Smooth muscle cell (in vitro differentiated cells): ENCODE data around the gene ZC3H12C. TPM values are rescaled to one million over a fixed set of nuclear protein-coding genes. Genes with fewer than 3 reads are reported as not detected.
A peak's percentile ranks its signal among the peaks of the same experiment; 100 is the strongest.

Source experiments
- DNase-seq: peaks from one replicate; lab custom pipeline; 2025; ENCODE audit not compliant: unreplicated experiment; lab: John Stamatoyannopoulos, UW
- H2AFZ ChIP-seq: fragments of 200-600 bp; sonication (generic); 2 replicates; pipeline ENCODE4 v1.6.0; 2016; ENCODE audit warnings: antibody characterized with exemption, low read depth, mild to moderate bottlenecking
- H3F3A ChIP-seq: fragments of 200-600 bp; sonication (generic); 2 replicates; pipeline ENCODE4 v1.6.0; 2017; ENCODE audit warnings: antibody characterized with exemption, low read depth
- H3K27ac ChIP-seq: fragments of 200-600 bp; sonication (generic); 2 replicates; pipeline ENCODE4 v1.5.1; 2016; ENCODE audit warnings: low read depth, mild to moderate bottlenecking
- H3K27me3 ChIP-seq: fragments of 200-600 bp; sonication (generic); 2 replicates; pipeline ENCODE4 v1.6.1; 2016; ENCODE audit warnings: low read depth, mild to moderate bottlenecking
- H3K36me3 ChIP-seq: fragments of 200-600 bp; sonication (generic); 2 replicates; pipeline ENCODE4 v1.5.1; 2016; ENCODE audit warnings: low read depth
- H3K4me1 ChIP-seq: fragments of 200-600 bp; sonication (generic); 2 replicates; pipeline ENCODE4 v1.5.1; 2016; ENCODE audit warnings: low read depth
- H3K4me2 ChIP-seq: fragments of 200-600 bp; sonication (generic); 2 replicates; pipeline ENCODE4 v1.6.0; 2016; ENCODE audit warnings: mild to moderate bottlenecking
- H3K4me3 ChIP-seq: fragments of 200-600 bp; sonication (generic); 2 replicates; pipeline ENCODE4 v1.5.1; 2016; ENCODE audit warnings: mild to moderate bottlenecking
- H3K79me2 ChIP-seq: fragments of 200-600 bp; sonication (generic); 2 replicates; pipeline ENCODE4 v1.6.0; 2016; ENCODE audit warnings: low read depth, mild to moderate bottlenecking
- H3K9ac ChIP-seq: fragments of 200-600 bp; sonication (generic); 2 replicates; pipeline ENCODE4 v1.6.0; 2016; ENCODE audit warnings: low read depth
- H3K9me3 ChIP-seq: fragments of 200-600 bp; sonication (generic); replicated peaks from 2 replicates; pipeline ENCODE4 v1.5.1; 2016; ENCODE audit warnings: low read depth
- H4K20me1 ChIP-seq: fragments of 200-600 bp; sonication (generic); 2 replicates; pipeline ENCODE4 v1.6.0; 2016; ENCODE audit warnings: low read depth
- WGBS: methylation state at CpG from one replicate; pipeline ENCODE4 v1.1.7; 2016; ENCODE audit warnings: low lambda C conversion rate; 5-methylcytosine and 5-hydroxymethylcytosine counted together
- polyA plus RNA-seq: library from polyadenylated mRNA; unstranded; fragments of >200 nt; fragmentation: Nextera tagmentation; extraction: Ambion mirVana; gene quantifications from 2 replicates; pipeline ENCODE4 v1.2.1, GENCODE V29; 2016
- total RNA-seq: library from RNA; depleted of rRNA; stranded (reverse); fragments of >200 nt; gene quantifications from 2 replicates; pipeline ENCODE4 v1.2.3, GENCODE V29; 2014
- TF ChIP-seq, protein P1 (sequence below): fragments of 200-600 bp; sonication (generic); IDR thresholded peaks from 2 replicates; pipeline ENCODE4 v1.5.1; 2017; ENCODE audit warnings: borderline replicate concordance, mild to moderate bottlenecking, antibody characterized with exemption; ENCODE audit not compliant: insufficient read depth, poor library complexity, severe bottlenecking

Gene ZC3H12C
- total and polyA plus RNA-seq, 2 experiments from 2014 or later: 1.9 to 10.6 TPM

DNA sequence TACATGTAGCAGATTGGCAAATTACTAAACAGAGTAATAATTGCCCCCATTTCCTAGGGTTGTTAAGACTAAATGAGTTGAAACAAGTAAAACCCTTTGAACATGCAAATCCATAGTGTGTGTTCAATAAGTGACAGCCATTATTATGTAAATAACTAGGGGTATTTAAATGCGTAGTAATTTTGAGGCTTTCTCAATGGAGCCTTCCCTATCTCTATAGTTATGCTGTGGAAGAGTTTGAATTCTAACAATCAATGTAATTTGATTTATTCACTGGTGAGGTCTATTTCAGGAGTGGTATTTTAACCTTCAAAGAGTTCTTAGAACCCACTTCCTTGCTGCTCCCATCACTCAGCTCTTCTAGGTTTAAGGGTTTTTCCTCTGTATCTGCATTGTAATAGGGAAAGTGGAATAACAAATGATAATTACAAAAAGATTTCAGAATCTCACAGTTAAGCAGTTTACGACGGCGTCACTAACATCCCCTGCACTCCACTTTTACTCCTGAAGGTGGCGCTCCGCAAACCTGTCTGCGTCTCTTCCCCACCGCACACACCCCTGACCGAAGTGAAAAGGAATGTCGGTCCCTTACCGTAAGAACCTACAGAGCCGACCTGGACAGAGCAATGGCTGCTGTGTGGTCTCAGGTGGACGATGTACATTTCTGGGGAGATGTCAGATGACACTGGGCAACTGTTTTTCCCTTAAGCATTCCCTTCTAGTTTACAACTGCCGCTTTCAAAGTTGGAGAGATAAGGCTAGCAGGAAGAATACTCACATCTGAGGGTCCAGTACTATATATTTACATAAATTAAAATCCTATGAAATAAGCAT, 80.8 kb downstream of the ZC3H12C start:
- Histone ChIP-seq H3F3A (no peaks in the 10 kb centered on the region), H3K36me3 (no peaks in the 10 kb centered on the region), H3K9me3 (no peaks in the 10 kb centered on the region), H3K27me3 (no peaks in the 10 kb centered on the region), H3K27ac (peak overlapping the region; percentile 49), H3K4me2 (peak overlapping the region; percentile 81), H4K20me1 (no peaks in the 10 kb centered on the region), H3K4me3 (peak overlapping the region; percentile 35), H2AFZ (no peak overlapping the region), H3K4me1 (no peaks in the 10 kb centered on the region), H3K79me2 (no peaks in the 10 kb centered on the region), H3K9ac (peak overlapping the region; percentile 35)
- DNase-seq: peak; percentile 20
- WGBS: 6% methylated on average over 14 of the region's 14 CpGs
- TF ChIP-seq, protein P1, sequence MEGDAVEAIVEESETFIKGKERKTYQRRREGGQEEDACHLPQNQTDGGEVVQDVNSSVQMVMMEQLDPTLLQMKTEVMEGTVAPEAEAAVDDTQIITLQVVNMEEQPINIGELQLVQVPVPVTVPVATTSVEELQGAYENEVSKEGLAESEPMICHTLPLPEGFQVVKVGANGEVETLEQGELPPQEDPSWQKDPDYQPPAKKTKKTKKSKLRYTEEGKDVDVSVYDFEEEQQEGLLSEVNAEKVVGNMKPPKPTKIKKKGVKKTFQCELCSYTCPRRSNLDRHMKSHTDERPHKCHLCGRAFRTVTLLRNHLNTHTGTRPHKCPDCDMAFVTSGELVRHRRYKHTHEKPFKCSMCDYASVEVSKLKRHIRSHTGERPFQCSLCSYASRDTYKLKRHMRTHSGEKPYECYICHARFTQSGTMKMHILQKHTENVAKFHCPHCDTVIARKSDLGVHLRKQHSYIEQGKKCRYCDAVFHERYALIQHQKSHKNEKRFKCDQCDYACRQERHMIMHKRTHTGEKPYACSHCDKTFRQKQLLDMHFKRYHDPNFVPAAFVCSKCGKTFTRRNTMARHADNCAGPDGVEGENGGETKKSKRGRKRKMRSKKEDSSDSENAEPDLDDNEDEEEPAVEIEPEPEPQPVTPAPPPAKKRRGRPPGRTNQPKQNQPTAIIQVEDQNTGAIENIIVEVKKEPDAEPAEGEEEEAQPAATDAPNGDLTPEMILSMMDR: peak; percentile 87

DNA sequence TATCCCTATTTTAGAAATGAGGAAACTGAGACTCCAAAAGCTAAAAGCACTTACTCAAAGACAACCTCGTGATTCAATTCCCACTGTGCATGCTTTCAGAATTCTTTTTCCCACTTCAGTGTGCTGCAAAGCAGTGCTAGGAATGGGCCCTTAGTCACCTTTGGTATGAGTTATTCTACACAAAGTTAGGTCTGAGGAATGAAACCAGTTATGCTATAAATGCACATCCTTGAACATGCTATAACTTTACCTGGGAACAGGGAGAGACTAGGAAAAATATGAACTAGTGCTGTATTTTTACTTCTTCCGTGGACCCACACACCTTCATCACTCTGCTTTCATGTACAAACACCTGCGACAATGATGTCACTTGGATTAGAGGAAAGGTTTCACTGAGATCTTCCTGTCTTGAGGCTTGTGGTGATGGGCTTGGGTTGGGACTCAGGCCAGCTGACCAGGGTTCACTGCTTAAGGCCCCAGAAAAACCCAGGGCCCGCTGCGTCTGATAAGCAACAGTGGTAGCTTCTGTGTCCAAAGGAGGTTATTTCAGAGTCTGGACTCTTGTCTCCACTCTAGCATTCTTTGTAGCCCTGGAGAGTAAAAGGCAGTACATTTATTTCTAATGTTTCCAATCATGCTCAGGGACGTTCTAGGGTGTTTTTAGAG, 81.6 kb downstream of the ZC3H12C start:
- no peaks in the 10 kb centered on the region for H3K9me3 ChIP-seq
- H2AFZ ChIP-seq: no peak overlapping the region
- H3K4me2 ChIP-seq: peak overlapping the region; percentile 81
- no peaks in the 10 kb centered on the region for H3F3A ChIP-seq
- H4K20me1 ChIP-seq: no peaks in the 10 kb centered on the region
- DNase-seq: no peak
- H3K4me1 ChIP-seq: no peaks in the 10 kb centered on the region
- 73% methylated on average over 6 of the region's 6 CpGs for WGBS
- peak overlapping the region; percentile 35 for H3K9ac ChIP-seq
- TF ChIP-seq, protein P1: no peak
- H3K4me3 ChIP-seq: peak overlapping the region; percentile 35
- H3K79me2 ChIP-seq: no peaks in the 10 kb centered on the region
- peak overlapping the region; percentile 49 for H3K27ac ChIP-seq
- H3K36me3 ChIP-seq: no peaks in the 10 kb centered on the region
- H3K27me3 ChIP-seq: no peaks in the 10 kb centered on the region

DNA sequence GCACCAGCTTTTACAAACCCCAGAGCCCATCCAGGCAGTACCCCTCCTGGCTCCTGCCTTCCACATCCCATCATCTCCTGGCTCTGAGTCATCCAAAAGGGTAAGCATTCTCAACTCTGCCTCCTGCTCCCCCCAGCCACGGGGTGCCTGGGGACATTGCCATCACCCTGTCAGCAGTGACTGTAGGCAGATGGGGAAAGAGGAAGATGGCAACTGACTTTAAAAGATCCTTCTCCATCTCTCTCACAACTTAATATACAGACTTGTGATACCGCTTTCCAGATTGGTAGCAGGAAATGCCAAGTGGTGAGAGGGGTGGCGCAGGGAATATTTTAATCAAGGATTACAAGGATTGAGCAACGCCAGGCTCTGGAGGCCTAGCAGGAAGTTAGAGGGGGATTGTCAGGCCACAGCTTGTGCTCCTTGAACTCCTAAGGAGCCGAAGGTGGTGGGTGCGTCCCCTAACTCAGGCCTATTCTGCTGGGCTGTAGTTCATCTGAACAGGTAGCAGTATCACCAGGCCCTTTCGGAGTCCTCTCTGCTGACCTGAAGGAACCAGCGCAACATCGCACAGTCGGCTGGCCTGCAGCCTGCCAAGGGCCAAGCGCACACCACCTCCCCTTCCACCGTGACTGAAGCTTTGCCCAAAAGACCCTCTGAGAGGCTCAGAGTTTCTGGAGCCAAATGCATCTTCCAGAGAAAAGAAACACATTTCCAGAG, 83.3 kb downstream of the ZC3H12C start:
- Histone ChIP-seq H3K4me2 (no peak overlapping the region), H3K4me1 (no peaks in the 10 kb centered on the region), H3K4me3 (no peak overlapping the region), H3F3A (no peaks in the 10 kb centered on the region), H3K9ac (no peak overlapping the region), H2AFZ (no peak overlapping the region), H3K27me3 (no peaks in the 10 kb centered on the region), H3K36me3 (no peaks in the 10 kb centered on the region), H3K79me2 (no peaks in the 10 kb centered on the region), H3K9me3 (no peaks in the 10 kb centered on the region), H4K20me1 (no peaks in the 10 kb centered on the region), H3K27ac (no peak overlapping the region)
- TF ChIP-seq, protein P1: no peak
- DNase-seq: no peak
- whole genome bisulfite sequencing: 75% methylated on average over 12 of the region's 12 CpGs
